Breast epithelium (tissue), 3 donors: ENCODE measurements around the gene KDM4C.
"Not testable (repeated sequence)": the region's sequence is repeated elsewhere in the genome, so short reads cannot be mapped to it uniquely, and the experiment has no call there.

ENCODE experiments used
- POLR2AphosphoS5 ChIP-seq, 3 donors: sonication (generic); formaldehyde crosslinking; IDR thresholded peaks; one replicate each; pipeline ENCODE4 v1.6.1; 2017; ENCODE audit warnings: antibody characterized with exemption in 3 of 3
- TF ChIP-seq, protein P1 (sequence below), 3 donors: fragments of 450-650 bp; IDR thresholded peaks; one replicate each; pipeline ENCODE4 v1.5.1; 2016 to 2017; ENCODE audit warnings: antibody characterized with exemption in 3 of 3, mild to moderate bottlenecking in 3 of 3, moderate library complexity in 3 of 3

DNA sequence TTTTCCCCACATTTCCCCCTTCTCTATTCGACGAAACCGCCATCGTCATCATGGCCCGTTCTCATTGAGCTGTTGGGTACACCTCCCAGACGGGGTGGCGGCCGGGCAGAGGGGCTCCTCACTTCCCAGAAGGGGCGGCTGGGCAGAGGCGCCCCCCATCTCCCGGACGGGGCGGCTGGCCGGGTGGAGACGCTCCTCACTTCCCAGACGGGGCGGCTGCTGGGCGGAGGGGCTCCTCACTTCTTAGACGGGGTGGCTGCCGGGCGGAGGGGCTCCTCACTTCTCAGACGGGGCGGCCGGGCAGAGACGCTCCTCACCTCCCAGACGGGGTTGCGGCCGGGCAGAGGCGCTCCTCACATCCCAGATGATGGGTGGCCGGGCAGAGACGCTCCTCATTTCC lies 191.1 kb downstream of the KDM4C start:
- TF ChIP-seq, protein P1, sequence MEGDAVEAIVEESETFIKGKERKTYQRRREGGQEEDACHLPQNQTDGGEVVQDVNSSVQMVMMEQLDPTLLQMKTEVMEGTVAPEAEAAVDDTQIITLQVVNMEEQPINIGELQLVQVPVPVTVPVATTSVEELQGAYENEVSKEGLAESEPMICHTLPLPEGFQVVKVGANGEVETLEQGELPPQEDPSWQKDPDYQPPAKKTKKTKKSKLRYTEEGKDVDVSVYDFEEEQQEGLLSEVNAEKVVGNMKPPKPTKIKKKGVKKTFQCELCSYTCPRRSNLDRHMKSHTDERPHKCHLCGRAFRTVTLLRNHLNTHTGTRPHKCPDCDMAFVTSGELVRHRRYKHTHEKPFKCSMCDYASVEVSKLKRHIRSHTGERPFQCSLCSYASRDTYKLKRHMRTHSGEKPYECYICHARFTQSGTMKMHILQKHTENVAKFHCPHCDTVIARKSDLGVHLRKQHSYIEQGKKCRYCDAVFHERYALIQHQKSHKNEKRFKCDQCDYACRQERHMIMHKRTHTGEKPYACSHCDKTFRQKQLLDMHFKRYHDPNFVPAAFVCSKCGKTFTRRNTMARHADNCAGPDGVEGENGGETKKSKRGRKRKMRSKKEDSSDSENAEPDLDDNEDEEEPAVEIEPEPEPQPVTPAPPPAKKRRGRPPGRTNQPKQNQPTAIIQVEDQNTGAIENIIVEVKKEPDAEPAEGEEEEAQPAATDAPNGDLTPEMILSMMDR (IDR thresholded peaks at IDR 0.05): not testable (repeated sequence)
- not testable (repeated sequence) for TF ChIP-seq POLR2AphosphoS5 (IDR thresholded peaks at IDR 0.05)
